PC-9 (cell line): Measurements from ENCODE around the gene ZNRF3. TPM values are rescaled to one million over a fixed set of nuclear protein-coding genes. Genes with fewer than 3 reads are reported as not detected.

ENCODE experiments used
- BruUV-seq: library from RNA; stranded (reverse); fragments of 400-500 nt; replicated peaks from 2 replicates; lab custom pipeline; 2021; lab: Mats Ljungman, UMichigan
- CTCF ChIA-PET: fragments of 300-600 bp; sonication (Branson Sonifier 250); formaldehyde crosslinking; loops from one replicate; lab custom pipeline; 2022; ENCODE audit warnings: antibody characterized with exemption; lab: Charles Lee
- POLR2A ChIA-PET: fragments of 300-600 bp; sonication (Branson Sonifier 250); formaldehyde crosslinking; loops from one replicate; lab custom pipeline; 2022; ENCODE audit warnings: antibody characterized with exemption; ENCODE audit not compliant: unreplicated experiment; lab: Charles Lee
- DNase-seq, 2 experiments: peaks; one replicate each; pipeline versions ENCODE4 v3.0.0 to v3.0.0-alpha.2; 2015 to 2022; ENCODE audit warnings: mixed read lengths in 1 of 2
- H2AFZ ChIP-seq: fragments of 200-600 bp; sonication (generic); 2 replicates; pipeline ENCODE4 v1.8.1; 2017; ENCODE audit warnings: antibody characterized with exemption
- H3F3A ChIP-seq: fragments of 200-600 bp; sonication (generic); 2 replicates; pipeline ENCODE4 v1.8.1; 2017; ENCODE audit warnings: antibody characterized with exemption, mild to moderate bottlenecking, low read depth; ENCODE audit not compliant: insufficient read depth
- H3K27ac ChIP-seq: fragments of 200-600 bp; sonication (generic); 2 replicates; pipeline ENCODE4 v1.6.1; 2016; ENCODE audit warnings: mixed run types
- H3K27me3 ChIP-seq: fragments of 200-600 bp; sonication (generic); 2 replicates; pipeline ENCODE4 v1.6.1; 2016; ENCODE audit warnings: low read depth, mixed run types; ENCODE audit not compliant: insufficient read depth
- H3K36me3 ChIP-seq: fragments of 200-600 bp; sonication (generic); 2 replicates; pipeline ENCODE4 v1.6.1; 2016; ENCODE audit warnings: low read depth, mixed run types
- H3K4me1 ChIP-seq: fragments of 200-600 bp; sonication (generic); replicated peaks from 2 replicates; pipeline ENCODE4 v1.6.1; 2016; ENCODE audit warnings: mixed run types; ENCODE audit not compliant: insufficient read depth
- H3K4me2 ChIP-seq: fragments of 200-600 bp; sonication (generic); 2 replicates; pipeline ENCODE4 v1.6.1; 2017; ENCODE audit warnings: mixed run types
- H3K4me3 ChIP-seq: fragments of 200-600 bp; sonication (generic); 2 replicates; pipeline ENCODE4 v1.6.1; 2016; ENCODE audit warnings: mixed run types
- H3K79me2 ChIP-seq: fragments of 200-600 bp; sonication (generic); 2 replicates; pipeline ENCODE4 v1.6.1; 2017; ENCODE audit warnings: low read depth, mixed run types
- H3K9me2 ChIP-seq: fragments of 200-600 bp; sonication (generic); 2 replicates; pipeline ENCODE4 v1.8.1; 2017; ENCODE audit warnings: mild to moderate bottlenecking; ENCODE audit not compliant: insufficient read depth
- H3K9me3 ChIP-seq: fragments of 200-600 bp; sonication (generic); 2 replicates; pipeline ENCODE4 v1.8.1; 2016; ENCODE audit warnings: low read depth; ENCODE audit not compliant: insufficient read depth
- H4K20me1 ChIP-seq: fragments of 200-600 bp; sonication (generic); 2 replicates; pipeline ENCODE4 v1.8.1; 2017; ENCODE audit not compliant: insufficient read depth
- EZH2 ChIP-seq: fragments of 200-600 bp; sonication (generic); IDR thresholded peaks from 2 replicates; pipeline ENCODE4 v1.8.0; 2017; ENCODE audit warnings: antibody characterized with exemption, low read depth
- intact Hi-C: fragments of 100-400 bp; cut with micrococcal nuclease; formaldehyde crosslinking; loops from one replicate; pipeline ENCODE4 v1.10.0; 2022; ENCODE audit not compliant: unreplicated experiment
- total RNA-seq: library from RNA; stranded (reverse); gene quantifications from 2 replicates; pipeline ENCODE4 v1.2.3, GENCODE V29; 2021
- TF ChIP-seq, protein P1 (sequence below): fragments of 200-600 bp; sonication (generic); conservative IDR thresholded peaks from 2 replicates; pipeline ENCODE4 v1.6.1; 2017; ENCODE audit warnings: mixed run types, antibody characterized with exemption, mild to moderate bottlenecking, moderate library complexity

The ZNRF3 gene
- total RNA-seq, 1 experiment from 2014 or later, result 5.2 TPM

DNA sequence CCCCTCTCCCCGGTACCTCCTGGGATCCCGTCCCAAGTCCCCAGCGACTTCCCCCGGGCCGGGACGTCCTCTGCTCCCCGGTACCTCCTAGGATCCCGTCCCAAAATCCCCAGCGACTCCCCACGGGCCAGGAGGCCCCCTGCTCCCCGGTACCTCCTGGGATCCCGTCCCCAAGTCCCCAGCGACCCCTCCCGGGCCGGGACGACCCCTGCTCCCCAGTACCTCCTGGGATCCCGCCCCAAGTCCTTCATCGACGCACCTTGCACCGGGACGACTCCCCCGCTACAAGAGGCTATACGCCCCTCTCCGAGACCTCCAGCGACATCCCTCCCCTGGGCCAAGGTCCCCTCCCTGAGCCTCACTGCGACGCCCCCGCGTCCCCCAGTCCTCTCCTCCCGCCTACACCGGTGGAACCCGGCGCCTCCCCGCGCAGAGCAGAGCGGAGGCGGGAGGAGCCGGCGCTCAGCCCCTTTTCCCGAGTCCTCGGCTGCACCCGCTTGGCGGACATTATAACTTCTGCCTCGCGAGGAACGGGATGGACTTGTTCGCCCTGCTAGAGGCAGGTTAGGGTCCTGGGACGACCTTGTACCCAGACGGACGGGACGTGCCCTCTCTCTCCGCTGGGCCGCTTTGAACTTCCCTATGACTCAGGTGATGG, 190.4 kb downstream of the ZNRF3 start:
- Histone ChIP-seq H3K4me1 (0 out of 2 replicates have a peak, but pooled peaks cover 5% of the 10 kb centered on the region), H3K9me3 (no peaks in the 10 kb centered on the region), H3K9me2 (no peaks in the 10 kb centered on the region), H4K20me1 (no peaks in the 10 kb centered on the region), H3K36me3 (no peaks in the 10 kb centered on the region), H3K27me3 (no peaks in the 10 kb centered on the region), H3K79me2 (no peaks in the 10 kb centered on the region), H3K4me2 (peak overlapping the region; percentile 80), H3K4me3 (peak overlapping the region; percentile 54; the same call in 1 of the 2 replicates), H3K27ac (no peak overlapping the region), H2AFZ (no peak overlapping the region), H3F3A (peaks cover 5% of the 10 kb centered on the region; the same call in 1 of the 2 replicates)
- intact Hi-C loops, result no loop called here
- BruUV-seq, result TSS peak; percentile 43
- no peak for TF ChIP-seq EZH2
- TF ChIP-seq, protein P1, sequence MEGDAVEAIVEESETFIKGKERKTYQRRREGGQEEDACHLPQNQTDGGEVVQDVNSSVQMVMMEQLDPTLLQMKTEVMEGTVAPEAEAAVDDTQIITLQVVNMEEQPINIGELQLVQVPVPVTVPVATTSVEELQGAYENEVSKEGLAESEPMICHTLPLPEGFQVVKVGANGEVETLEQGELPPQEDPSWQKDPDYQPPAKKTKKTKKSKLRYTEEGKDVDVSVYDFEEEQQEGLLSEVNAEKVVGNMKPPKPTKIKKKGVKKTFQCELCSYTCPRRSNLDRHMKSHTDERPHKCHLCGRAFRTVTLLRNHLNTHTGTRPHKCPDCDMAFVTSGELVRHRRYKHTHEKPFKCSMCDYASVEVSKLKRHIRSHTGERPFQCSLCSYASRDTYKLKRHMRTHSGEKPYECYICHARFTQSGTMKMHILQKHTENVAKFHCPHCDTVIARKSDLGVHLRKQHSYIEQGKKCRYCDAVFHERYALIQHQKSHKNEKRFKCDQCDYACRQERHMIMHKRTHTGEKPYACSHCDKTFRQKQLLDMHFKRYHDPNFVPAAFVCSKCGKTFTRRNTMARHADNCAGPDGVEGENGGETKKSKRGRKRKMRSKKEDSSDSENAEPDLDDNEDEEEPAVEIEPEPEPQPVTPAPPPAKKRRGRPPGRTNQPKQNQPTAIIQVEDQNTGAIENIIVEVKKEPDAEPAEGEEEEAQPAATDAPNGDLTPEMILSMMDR, result no peak
- ChIA-PET CTCF (no interaction called here), POLR2A (no interaction called here)
- no peak for DNase-seq

DNA sequence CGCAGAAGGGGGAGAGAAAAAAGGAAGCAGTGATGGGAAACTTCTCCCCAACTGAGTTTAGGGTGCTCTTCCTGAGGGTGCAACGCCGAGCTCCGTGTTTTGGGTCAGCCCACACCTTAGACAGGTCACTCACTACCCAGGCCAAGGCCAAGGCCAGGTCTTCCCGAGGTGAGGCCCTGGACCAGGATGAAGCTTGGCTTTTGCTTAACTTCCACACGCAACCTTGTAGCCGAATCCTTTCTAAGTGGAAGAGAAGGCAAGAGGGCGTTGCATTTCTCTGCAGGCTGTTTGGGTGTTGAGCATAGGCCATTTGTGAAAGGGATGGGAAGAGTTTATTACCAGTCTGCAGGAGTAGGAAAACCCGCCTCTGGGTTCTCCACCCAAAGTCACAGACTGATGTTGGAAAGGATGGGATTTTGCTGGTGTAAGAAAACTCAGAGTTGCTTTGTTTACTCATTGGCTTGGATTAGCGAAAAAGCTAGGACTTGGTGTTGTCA, 191.0 kb downstream of the ZNRF3 start:
- CTCF ChIA-PET, result no interaction called here
- H3K27ac ChIP-seq, result no peak overlapping the region

DNA sequence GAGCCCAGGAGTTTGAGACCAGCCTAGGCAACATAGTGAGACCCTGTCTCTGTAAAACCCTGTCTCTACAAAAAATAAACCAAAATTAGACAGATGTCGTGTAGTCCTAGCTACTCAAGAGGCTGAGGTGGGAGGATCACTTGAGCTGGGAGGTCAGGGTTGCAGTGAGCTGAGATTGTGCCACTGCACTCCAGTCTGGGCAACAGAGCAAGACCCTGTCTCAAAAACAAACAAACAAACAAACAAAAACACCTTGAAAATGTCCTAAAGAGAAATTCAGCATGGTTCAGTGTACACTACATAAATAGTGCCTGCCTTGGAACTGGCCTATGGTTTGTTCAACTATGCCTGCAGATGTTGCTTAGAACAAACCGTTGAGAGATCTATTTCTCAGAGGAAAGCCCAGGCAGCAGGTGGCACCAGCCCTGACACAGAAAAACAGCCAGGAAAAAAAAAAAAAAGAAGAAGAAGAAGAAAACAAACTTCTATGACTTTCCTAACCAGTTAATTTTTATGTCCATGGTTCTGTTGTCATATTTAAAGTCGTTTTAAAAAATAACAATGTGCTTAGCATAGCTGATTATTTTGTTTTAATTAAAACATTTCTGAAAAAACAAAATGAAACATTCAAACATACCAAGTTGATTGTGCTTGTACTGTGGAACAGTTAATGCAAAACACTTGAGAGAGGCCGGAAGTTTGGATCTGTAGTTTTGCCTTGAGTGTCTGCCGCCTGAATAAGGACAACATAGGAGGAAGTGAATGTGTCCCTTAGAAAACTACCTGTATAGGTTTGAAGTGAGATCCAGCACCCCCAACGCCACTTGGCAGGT, 194.9 kb downstream of the ZNRF3 start:
- Histone ChIP-seq H3K9me2 (no peaks in the 10 kb centered on the region), H3K4me2 (no peak overlapping the region), H3K4me3 (no peak overlapping the region), H3K9me3 (no peaks in the 10 kb centered on the region), H3K27me3 (no peaks in the 10 kb centered on the region), H3F3A (no peaks in the 10 kb centered on the region; the same call in 1 of the 2 replicates), H2AFZ (no peak overlapping the region), H3K79me2 (no peaks in the 10 kb centered on the region), H4K20me1 (no peaks in the 10 kb centered on the region), H3K27ac (no peak overlapping the region), H3K36me3 (no peaks in the 10 kb centered on the region), H3K4me1 (peaks cover 7% of the 10 kb centered on the region)
- no peak for DNase-seq
- POLR2A ChIA-PET, result no interaction called here
- CTCF ChIA-PET, result no interaction called here
- TF ChIP-seq, protein P1, result no peak
- TF ChIP-seq EZH2, result no peak
- intact Hi-C loops, result no loop called here
- BruUV-seq, result no TSS peak

More for the DNA sequence above, 191.0 kb downstream of the ZNRF3 start:
- H3K36me3 ChIP-seq, result no peaks in the 10 kb centered on the region
- no peaks in the 10 kb centered on the region for H3K9me2 ChIP-seq
- no peak overlapping the region for H2AFZ ChIP-seq
- no peak for TF ChIP-seq EZH2
- TF ChIP-seq, protein P1, result no peak
- no peaks in the 10 kb centered on the region for H3K9me3 ChIP-seq
- no peaks in the 10 kb centered on the region for H4K20me1 ChIP-seq
- H3K4me3 ChIP-seq, result no peak overlapping the region
- BruUV-seq, result no TSS peak
- H3K4me2 ChIP-seq, result no peak overlapping the region
- peaks cover 5% of the 10 kb centered on the region; the same call in 1 of the 2 replicates for H3F3A ChIP-seq
- DNase-seq, result no peak
- H3K79me2 ChIP-seq, result no peaks in the 10 kb centered on the region
- H3K4me1 ChIP-seq, result 0 out of 2 replicates have a peak, but pooled peaks cover 5% of the 10 kb centered on the region
- POLR2A ChIA-PET, result no interaction called here
- H3K27me3 ChIP-seq, result no peaks in the 10 kb centered on the region
- intact Hi-C loops, result no loop called here
